Measurements from ENCODE around the gene COL6A3. TPM values are rescaled to one million over a fixed set of nuclear protein-coding genes. Genes with fewer than 3 reads are reported as not detected.

Gene COL6A3
- total RNA-seq, 1 experiment from 2014 or later: 0.86 TPM

GRCh38 chr2:237429753-237430152 is 15.8 kb upstream of the COL6A3 start:
- DNase-seq (ENCODE audit: low spot score): no peak
- no TSS peak for BruUV-seq (replicated peaks)
- H3K4me3 ChIP-seq (ENCODE audit: low read depth, low read length, poor library complexity, severe bottlenecking): no peak overlapping the region
- H3K36me3 ChIP-seq (ENCODE audit: insufficient read depth, low read length, poor library complexity, severe bottlenecking): no peaks in the 10 kb centered on the region
- H3K27ac ChIP-seq (ENCODE audit: low read depth, low read length, poor library complexity, severe bottlenecking): no peak overlapping the region
- no peaks in the 10 kb centered on the region for H3K27me3 ChIP-seq (replicated peaks; ENCODE audit: insufficient read depth, low read depth, low read length, poor library complexity)
- CTCF ChIA-PET: no interaction called here
- TF ChIP-seq CTCF (conservative IDR thresholded peaks at IDR 0.05; ENCODE audit: low read depth, low read length) (no peak), EZH2 (IDR thresholded peaks at IDR 0.05; ENCODE audit: borderline replicate concordance, low read depth, low read length, poor library complexity, severe bottlenecking) (no peak)
- intact Hi-C loops (cut with micrococcal nuclease; ENCODE audit: unreplicated experiment): no loop called here
- peaks cover 7% of the 10 kb centered on the region for H3K4me1 ChIP-seq (ENCODE audit: insufficient read depth, low read length, poor library complexity, severe bottlenecking)
- no peaks in the 10 kb centered on the region for H3K9me3 ChIP-seq (ENCODE audit: low read depth, low read length, poor library complexity, severe bottlenecking)
- POLR2A ChIA-PET (ENCODE audit: low non-redundant PET): no interaction called here

GRCh38 chr2:237427769-237428506 is 14.0 kb upstream of the COL6A3 start:
- Histone ChIP-seq H3K27me3 (replicated peaks; ENCODE audit: insufficient read depth, low read depth, low read length, poor library complexity) (peaks cover 2% of the 10 kb centered on the region), H3K4me1 (ENCODE audit: insufficient read depth, low read length, poor library complexity, severe bottlenecking) (no peaks in the 10 kb centered on the region), H3K27ac (ENCODE audit: low read depth, low read length, poor library complexity, severe bottlenecking) (no peak overlapping the region), H3K36me3 (ENCODE audit: insufficient read depth, low read length, poor library complexity, severe bottlenecking) (no peaks in the 10 kb centered on the region), H3K4me3 (ENCODE audit: low read depth, low read length, poor library complexity, severe bottlenecking) (no peak overlapping the region), H3K9me3 (ENCODE audit: low read depth, low read length, poor library complexity, severe bottlenecking) (no peaks in the 10 kb centered on the region)
- no TSS peak for BruUV-seq (replicated peaks)
- TF ChIP-seq EZH2 (IDR thresholded peaks at IDR 0.05; ENCODE audit: borderline replicate concordance, low read depth, low read length, poor library complexity, severe bottlenecking) (no peak), CTCF (conservative IDR thresholded peaks at IDR 0.05; ENCODE audit: low read depth, low read length) (no peak)
- POLR2A ChIA-PET (ENCODE audit: low non-redundant PET): no interaction called here
- intact Hi-C loops (cut with micrococcal nuclease; ENCODE audit: unreplicated experiment): no loop called here
- no peak for DNase-seq (ENCODE audit: low spot score)
- CTCF ChIA-PET: no interaction called here

- Histone ChIP-seq H3K9me3 (ENCODE audit: low read depth, low read length, poor library complexity, severe bottlenecking) (no peaks in the 10 kb centered on the region), H3K27ac (ENCODE audit: low read depth, low read length, poor library complexity, severe bottlenecking) (no peak overlapping the region), H3K4me3 (ENCODE audit: low read depth, low read length, poor library complexity, severe bottlenecking) (no peak overlapping the region), H3K36me3 (ENCODE audit: insufficient read depth, low read length, poor library complexity, severe bottlenecking) (no peaks in the 10 kb centered on the region), H3K27me3 (replicated peaks; ENCODE audit: insufficient read depth, low read depth, low read length, poor library complexity) (peaks cover 5% of the 10 kb centered on the region), H3K4me1 (ENCODE audit: insufficient read depth, low read length, poor library complexity, severe bottlenecking) (no peaks in the 10 kb centered on the region)
- BruUV-seq (replicated peaks): no TSS peak
- no peak for TF ChIP-seq CTCF (conservative IDR thresholded peaks at IDR 0.05; ENCODE audit: low read depth, low read length)
- TF ChIP-seq EZH2 (IDR thresholded peaks at IDR 0.05; ENCODE audit: borderline replicate concordance, low read depth, low read length, poor library complexity, severe bottlenecking): no peak
- ChIA-PET CTCF (no interaction called here), POLR2A (ENCODE audit: low non-redundant PET) (interaction anchor here (0.6 kb wide), 1 partner anchor 190 kb away, joined by 3 read pairs; no protein-coding TSS in a partner anchor)
- no peak for DNase-seq (ENCODE audit: low spot score)
- intact Hi-C loops (cut with micrococcal nuclease; ENCODE audit: unreplicated experiment): no loop called here
Measured at GRCh38 chr2:237426517-237426916, 12.6 kb upstream of the COL6A3 start.

Data from A673 (cell line).